Brain microvascular endothelial cell (primary cell): ENCODE results near the gene AHDC1.
"Not testable (repeated sequence)": the region's sequence is repeated elsewhere in the genome, so short reads cannot be mapped to it uniquely, and the experiment has no call there.

Source experiments
- DNase-seq: peaks from one replicate; pipeline ENCODE4 v3.0.0-alpha.2; 2020
- H3K27ac ChIP-seq: fragments of 250-450 bp; sonication (Bioruptor Pico); 2 replicates; pipeline ENCODE4 v1.5.1; 2020; ENCODE audit warnings: mild to moderate bottlenecking, moderate library complexity
- H3K27me3 ChIP-seq: fragments of 250-450 bp; sonication (Bioruptor Pico); replicated peaks from 2 replicates; pipeline ENCODE4 v1.5.1; 2020; ENCODE audit warnings: mild to moderate bottlenecking
- H3K36me3 ChIP-seq: fragments of 250-450 bp; sonication (Bioruptor Pico); replicated peaks from 2 replicates; pipeline ENCODE4 v1.5.1; 2020; ENCODE audit warnings: mild to moderate bottlenecking
- H3K4me3 ChIP-seq: 2 replicates; pipeline ENCODE4 v1.5.1; 2011; ENCODE audit warnings: low read depth, mild to moderate bottlenecking, control low read depth, low read length, moderate library complexity
- CTCF ChIP-seq: IDR thresholded peaks from 2 replicates; pipeline ENCODE4 v1.5.1; 2011; ENCODE audit warnings: low read depth, mild to moderate bottlenecking, moderate library complexity, low read length, control low read depth, inconsistent platforms; ENCODE audit errors: missing control alignments
- in situ Hi-C: cut with HindIII; loops from 2 replicates; pipeline ENCODE4 v1.10.0; 2017; ENCODE audit warnings: low sequenced_read_pairs, low pct_ligation_motif_present

Gene AHDC1

GRCh38 chr1:27506703-27507102 is 97.2 kb downstream of the AHDC1 start:
- in situ Hi-C loops: no loop called here
- Histone ChIP-seq H3K4me3 (no peak overlapping the region), H3K36me3 (no peaks in the 10 kb centered on the region), H3K27me3 (no peaks in the 10 kb centered on the region), H3K27ac (no peak overlapping the region)
- no peak for DNase-seq
- no peak for TF ChIP-seq CTCF

GRCh38 chr1:27505420-27505680 is 98.6 kb downstream of the AHDC1 start:
- no peaks in the 10 kb centered on the region for H3K36me3 ChIP-seq
- no peak for DNase-seq
- H3K27me3 ChIP-seq: no peaks in the 10 kb centered on the region
- in situ Hi-C loops: no loop called here
- no peak overlapping the region for H3K27ac ChIP-seq
- TF ChIP-seq CTCF: no peak
- H3K4me3 ChIP-seq: no peak overlapping the region

GRCh38 chr1:27504588-27505419 is 99.1 kb downstream of the AHDC1 start:
- in situ Hi-C loops: no loop called here
- Histone ChIP-seq H3K27me3 (no peaks in the 10 kb centered on the region), H3K36me3 (no peaks in the 10 kb centered on the region), H3K27ac (no peak overlapping the region), H3K4me3 (no peak overlapping the region)
- no peak for TF ChIP-seq CTCF
- DNase-seq: no peak

GRCh38 chr1:27503844-27504587 is 99.9 kb downstream of the AHDC1 start:
- in situ Hi-C loops: no loop called here
- Histone ChIP-seq H3K4me3 (no peak overlapping the region), H3K36me3 (no peaks in the 10 kb centered on the region), H3K27ac (no peak overlapping the region), H3K27me3 (no peaks in the 10 kb centered on the region)
- DNase-seq: no peak
- no peak for TF ChIP-seq CTCF

- no peak for DNase-seq
- no peak overlapping the region for H3K4me3 ChIP-seq
- no peak for TF ChIP-seq CTCF
- no peaks in the 10 kb centered on the region for H3K36me3 ChIP-seq
- H3K27ac ChIP-seq: no peak overlapping the region
- in situ Hi-C loops: no loop called here
- H3K27me3 ChIP-seq: no peaks in the 10 kb centered on the region
Measured at GRCh38 chr1:27503033-27503432, 100.9 kb downstream of the AHDC1 start.

GRCh38 chr1:27501159-27501558 is 102.8 kb downstream of the AHDC1 start:
- DNase-seq, H3K36me3 ChIP-seq, H3K4me3 ChIP-seq, H3K27ac ChIP-seq, in situ Hi-C loops, H3K27me3 ChIP-seq: not testable (repeated sequence)
